GM18526 (cell line): ENCODE results near the gene VAMP8.
A peak's percentile ranks its signal among the peaks of the same experiment; 100 is the strongest.

Experiments used
- POLR2A ChIP-seq: IDR thresholded peaks from 3 replicates; pipeline ENCODE4 v1.6.1; 2011; ENCODE audit not compliant: insufficient read length; ENCODE audit errors: extremely low read depth

VAMP8 gene

DNA sequence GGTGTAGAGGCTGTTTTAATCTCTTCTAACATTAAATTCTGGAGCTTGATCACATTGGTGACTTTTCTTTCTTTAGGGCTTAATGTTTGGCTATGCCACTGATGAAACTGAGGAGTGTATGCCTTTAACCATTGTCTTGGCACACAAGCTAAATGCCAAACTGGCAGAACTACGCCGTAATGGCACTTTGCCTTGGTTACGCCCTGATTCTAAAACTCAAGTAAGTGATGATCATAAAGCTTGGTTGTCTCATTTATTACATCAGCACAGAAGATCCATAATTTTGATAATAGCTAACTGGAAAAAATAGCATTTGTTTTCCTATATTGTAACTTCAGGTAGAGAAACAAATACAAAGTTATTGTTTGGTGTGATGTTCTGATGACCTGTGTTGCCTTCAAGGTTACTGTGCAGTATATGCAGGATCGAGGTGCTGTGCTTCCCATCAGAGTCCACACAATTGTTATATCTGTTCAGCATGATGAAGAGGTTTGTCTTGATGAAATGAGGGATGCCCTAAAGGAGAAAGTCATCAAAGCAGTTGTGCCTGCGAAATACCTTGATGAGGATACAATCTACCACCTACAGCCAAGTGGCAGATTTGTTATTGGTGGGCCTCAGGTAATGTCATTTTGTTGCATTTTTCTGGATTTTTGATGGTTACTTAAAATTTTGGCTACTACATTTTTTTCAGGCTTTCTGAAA lies 35.5 kb upstream of the VAMP8 start:
- no peak for TF ChIP-seq POLR2A

GRCh38 chr2:85542777-85543176 lies 34.6 kb upstream of the VAMP8 start:
- no peak for TF ChIP-seq POLR2A

- TF ChIP-seq POLR2A = no peak
These were observed 31.6 kb upstream of the VAMP8 start for GRCh38 chr2:85545780-85546240.

DNA sequence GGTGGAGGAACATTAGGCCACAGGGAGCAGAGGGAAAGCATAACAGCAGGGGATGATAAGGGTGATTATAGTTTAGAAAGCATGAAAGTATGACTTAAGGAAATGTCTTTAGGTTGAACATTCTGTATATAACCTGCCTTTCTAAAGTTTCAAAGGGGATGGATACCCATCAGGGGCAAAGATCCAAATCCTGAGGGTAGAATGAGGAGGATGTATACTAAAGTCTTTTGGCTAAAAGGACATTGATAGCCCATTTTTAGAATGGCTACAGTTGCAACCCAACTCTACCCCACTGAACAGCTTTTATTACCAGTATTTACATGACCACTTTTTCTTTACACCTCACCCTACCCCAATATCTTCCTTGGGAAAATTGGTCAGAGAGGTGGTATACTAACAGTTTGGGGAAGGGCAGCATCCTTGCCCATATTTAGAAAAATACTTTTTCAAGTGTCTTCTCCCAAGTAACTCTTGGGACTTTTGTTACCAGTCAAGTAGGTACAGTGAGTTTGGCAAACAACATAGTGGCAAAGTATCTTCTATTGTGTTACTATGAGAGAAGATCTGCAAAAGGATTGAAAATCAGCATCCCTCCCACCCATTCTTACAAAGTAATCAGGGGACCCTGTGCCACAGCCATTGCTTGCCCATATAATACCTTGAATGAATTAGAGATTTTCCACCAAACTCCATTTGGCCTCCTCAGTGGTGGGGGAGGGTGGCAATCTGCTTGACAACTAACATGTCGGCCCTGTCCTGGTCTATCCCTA lies 30.1 kb upstream of the VAMP8 start:
- TF ChIP-seq POLR2A = peak; percentile 14

DNA sequence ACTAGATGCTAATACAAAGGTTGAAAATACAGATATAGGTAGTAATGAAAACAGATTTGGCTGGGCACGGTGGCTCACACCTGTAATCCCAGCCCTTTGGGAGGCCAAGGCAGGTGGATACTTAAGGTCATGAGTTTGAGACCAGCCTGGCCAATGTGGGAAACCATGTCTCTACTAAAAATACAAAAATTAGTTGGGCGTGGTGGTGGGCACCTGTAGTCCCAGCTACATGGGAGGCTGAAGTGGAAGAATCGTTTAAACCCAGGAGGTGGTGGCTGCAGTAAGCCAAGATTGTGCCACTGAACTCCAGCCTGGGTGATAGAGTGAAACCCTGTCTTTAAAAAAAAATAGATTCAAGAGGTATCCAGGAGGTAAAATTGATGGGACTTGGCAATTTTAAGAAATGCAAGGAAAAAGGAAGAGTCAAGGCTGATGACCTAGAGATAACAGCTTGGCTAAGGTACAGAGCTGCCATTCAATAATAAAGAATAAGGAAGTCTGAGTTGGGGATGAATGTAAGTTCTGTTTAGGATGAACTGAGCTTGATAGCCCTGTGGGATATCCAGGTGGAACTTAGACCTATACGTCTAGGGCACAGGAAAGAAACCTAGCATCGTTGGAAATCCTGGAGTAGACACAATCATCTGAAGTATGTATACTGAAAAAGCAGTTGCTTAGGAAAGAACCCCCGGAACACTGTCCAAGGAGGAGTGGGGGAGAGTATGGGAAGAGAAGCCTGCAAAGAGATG lies 29.4 kb upstream of the VAMP8 start:
- TF ChIP-seq POLR2A = no peak

- TF ChIP-seq POLR2A = no peak
These were observed 28.8 kb upstream of the VAMP8 start for GRCh38 chr2:85548608-85548900.

DNA sequence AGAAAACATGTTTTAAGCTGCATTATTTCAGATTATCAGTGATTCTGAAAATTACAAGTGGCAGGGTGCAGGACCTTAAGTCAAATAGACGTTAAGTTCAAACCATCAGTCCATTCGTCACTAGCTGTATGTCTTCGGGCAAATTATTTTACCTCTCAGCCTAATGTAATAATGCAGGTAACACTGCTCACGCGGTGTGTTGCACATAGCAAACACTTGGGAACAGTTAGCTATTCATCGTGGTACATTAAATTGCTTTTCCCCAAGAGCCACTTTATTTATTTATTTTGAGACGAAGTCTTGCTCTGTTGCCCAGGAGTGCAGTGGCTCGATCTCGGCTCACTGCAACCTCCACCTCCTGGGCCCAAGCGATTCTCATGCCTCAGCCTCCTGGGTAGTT lies 28.3 kb upstream of the VAMP8 start:
- no peak for TF ChIP-seq POLR2A

DNA sequence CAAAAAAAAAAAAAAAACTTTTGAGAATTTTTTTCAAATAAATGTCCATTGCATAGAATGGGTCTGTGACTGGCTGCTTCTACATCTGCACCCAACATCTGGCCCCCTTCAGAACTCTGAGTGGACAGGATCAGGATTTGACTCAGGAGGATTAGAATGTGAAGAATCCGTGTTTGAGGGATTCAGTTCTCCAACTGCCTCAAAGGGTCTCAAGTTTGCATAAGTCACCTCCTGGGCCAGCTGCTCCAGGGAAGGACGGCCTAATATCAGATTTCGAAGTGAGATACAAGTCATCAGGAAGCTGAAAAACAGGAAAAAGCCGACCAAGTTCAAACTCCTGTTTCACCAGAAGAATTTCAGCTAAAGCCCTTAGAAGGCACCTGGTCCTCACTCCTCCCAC lies 27.6 kb upstream of the VAMP8 start:
- no peak for TF ChIP-seq POLR2A

- TF ChIP-seq POLR2A = no peak
These were observed 26.9 kb upstream of the VAMP8 start for GRCh38 chr2:85550486-85550885.

DNA sequence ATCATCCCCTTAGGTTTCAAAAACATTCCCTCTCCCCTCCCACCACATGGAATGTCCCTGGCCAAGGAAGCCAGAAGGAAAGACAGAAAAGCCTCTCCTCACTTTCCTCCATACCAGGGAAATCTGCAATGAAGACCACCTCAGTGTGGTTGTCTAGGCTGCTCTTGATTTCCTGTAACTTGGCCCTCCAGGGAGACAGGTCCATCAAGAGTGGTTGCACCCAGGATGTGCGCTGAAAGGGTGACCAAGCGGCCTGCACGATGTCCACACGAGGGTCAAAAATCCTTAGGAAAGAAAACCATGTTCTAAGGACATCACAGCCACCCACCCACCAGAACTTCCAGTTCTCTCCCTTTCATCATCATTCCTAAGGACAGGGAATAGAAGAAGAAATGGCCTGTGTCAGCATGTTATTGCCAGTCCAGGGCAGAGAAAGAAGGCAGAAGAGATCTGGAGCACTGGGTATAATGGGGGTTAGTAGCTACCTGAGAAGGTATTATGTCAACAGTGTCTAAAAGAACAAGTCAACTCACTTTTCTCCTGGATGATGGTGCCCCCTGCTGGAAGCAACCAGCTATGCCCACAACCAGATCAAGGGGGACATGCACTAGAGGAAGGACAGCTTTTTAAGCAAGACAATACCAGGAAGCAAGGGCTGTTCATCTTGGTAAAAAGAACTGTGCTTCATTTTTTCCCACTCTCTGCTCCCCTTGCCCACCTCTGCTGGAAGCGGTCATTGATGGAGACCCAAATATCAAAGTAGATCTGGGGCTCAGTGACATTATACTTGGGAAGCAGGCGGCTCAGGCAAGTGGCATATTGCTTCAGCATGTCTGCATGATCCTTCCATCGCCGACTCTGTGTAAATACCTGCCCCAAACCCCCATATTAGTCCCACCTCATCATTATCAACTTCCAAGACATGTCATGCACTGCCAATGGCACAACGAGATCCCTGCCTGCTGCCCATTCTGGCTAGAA lies 25.4 kb upstream of the VAMP8 start:
- no peak for TF ChIP-seq POLR2A

- TF ChIP-seq POLR2A = no peak
These were observed 24.2 kb upstream of the VAMP8 start for GRCh38 chr2:85553184-85553583.

DNA sequence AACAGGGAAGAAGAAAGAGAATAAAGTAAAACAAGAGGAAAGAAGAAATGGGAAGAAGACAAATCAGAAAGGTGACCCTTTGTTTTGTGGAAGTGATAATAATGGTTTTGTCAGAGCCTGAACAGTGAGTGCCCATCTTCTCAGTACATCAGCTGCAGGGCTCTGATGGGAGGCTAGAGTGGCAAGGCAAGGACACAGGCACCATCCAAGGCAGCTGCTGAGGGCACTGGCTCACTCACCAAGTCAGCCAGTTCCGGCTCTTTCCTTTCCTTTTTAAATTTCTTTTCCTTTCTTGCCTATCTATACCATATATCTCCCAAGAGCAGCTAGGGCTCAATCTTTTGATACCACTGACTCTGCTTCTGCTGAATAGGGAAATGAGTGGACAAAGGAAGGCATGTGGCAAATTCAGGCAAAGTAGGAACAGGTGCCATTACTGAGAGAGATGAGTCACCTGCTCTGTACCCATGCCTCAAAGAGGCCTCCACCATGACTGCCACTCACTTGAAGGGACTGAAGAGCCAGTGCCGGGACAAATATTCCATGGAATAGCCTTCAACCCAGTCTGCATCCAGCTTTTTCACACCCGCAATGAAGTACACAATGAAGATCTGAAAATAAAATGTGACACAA lies 22.3 kb upstream of the VAMP8 start:
- no peak for TF ChIP-seq POLR2A

DNA sequence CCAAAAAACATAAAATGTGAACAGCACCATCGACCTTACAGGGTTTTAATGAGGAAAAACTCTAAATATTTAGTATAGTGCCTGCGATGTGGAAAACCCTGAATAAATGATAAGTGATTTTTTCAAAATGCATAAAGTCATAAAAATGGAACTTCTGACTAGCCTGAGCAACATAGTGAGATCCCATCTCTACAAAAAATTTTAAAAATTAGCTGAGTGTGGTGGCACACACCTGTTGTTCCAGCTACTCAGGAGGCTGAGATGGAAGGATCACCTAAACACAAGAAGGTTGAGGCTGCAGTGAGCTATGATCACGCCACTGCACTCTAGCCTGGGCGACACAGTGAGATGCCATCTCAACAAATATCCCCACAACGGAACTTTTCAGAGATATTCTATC lies 20.3 kb upstream of the VAMP8 start:
- no peak for TF ChIP-seq POLR2A

DNA sequence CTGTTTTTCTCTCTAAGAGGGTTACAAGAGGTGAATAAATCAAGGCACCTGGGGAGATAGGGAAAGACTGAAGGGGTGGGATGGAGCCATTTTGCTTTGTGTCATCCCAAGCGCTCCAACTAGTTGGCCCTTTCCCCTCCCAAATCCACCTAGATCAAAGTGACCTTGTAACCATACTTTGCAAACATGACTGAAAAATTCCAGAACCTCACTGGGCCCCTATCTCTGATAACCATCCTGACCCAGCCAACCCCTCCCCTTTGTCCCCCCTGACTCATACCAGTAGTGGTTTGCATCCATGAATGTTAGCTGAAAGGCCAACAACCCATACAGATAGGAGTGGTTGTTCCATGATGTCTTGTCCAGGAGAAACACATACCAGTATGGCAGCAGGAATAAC lies 19.2 kb upstream of the VAMP8 start:
- no peak for TF ChIP-seq POLR2A
